Mesothelial cell of epicardium (in vitro differentiated cells): Measurements from ENCODE around the gene RAB20. TPM values are rescaled to one million over a fixed set of nuclear protein-coding genes. Genes with fewer than 3 reads are reported as not detected.

Source experiments
- DNase-seq, 2 experiments: peaks; one replicate each; pipeline ENCODE4 v3.0.0; 2021; ENCODE audit warnings: low spot score in 2 of 2; ENCODE audit not compliant: unreplicated experiment in 2 of 2
- H3K27ac Mint-ChIP-seq: 2 replicates; pipeline ENCODE4 v1.8.0; 2021; ENCODE audit warnings: mixed read lengths
- H3K27me3 Mint-ChIP-seq: 2 replicates; pipeline ENCODE4 v1.8.0; 2021; ENCODE audit warnings: low read depth, mixed read lengths
- H3K36me3 Mint-ChIP-seq: 2 replicates; pipeline ENCODE4 v1.8.0; 2021; ENCODE audit warnings: mixed read lengths
- H3K4me1 Mint-ChIP-seq: 2 replicates; pipeline ENCODE4 v1.8.0; 2021; ENCODE audit warnings: mixed read lengths
- H3K4me3 Mint-ChIP-seq: 2 replicates; pipeline ENCODE4 v1.8.0; 2021; ENCODE audit warnings: mild to moderate bottlenecking, moderate library complexity, mixed read lengths
- H3K9me3 Mint-ChIP-seq: 2 replicates; pipeline ENCODE4 v1.8.0; 2021; ENCODE audit warnings: mixed read lengths
- CTCF ChIP-seq: fragments of 200-600 bp; sonication (generic); IDR thresholded peaks from one replicate; pipeline ENCODE4 v1.5.0; 2021; ENCODE audit warnings: antibody characterized with exemption; ENCODE audit not compliant: unreplicated experiment
- total RNA-seq: library from RNA; stranded (reverse); gene quantifications from 3 replicates; pipeline ENCODE4 v1.2.1, GENCODE V29; 2021

RAB20 gene
- total RNA-seq, 1 donor from 2014 or later = 8.9 TPM

- H3K27ac Mint-ChIP-seq = no peak overlapping the region
- H3K4me1 Mint-ChIP-seq = peaks cover 1% of the 10 kb centered on the region
- H3K4me3 Mint-ChIP-seq = no peak overlapping the region
- TF ChIP-seq CTCF = no peak
- no peak for DNase-seq
- no peaks in the 10 kb centered on the region for H3K9me3 Mint-ChIP-seq
- H3K27me3 Mint-ChIP-seq = peaks cover 7% of the 10 kb centered on the region
- H3K36me3 Mint-ChIP-seq = no peaks in the 10 kb centered on the region
These were observed 16.8 kb upstream of the RAB20 start for GRCh38 chr13:110578363-110578762.

GRCh38 chr13:110576736-110577476 is 15.4 kb upstream of the RAB20 start:
- Mint-ChIP-seq H3K4me3 (no peak overlapping the region), H3K36me3 (no peaks in the 10 kb centered on the region)
- no peak for DNase-seq

GRCh38 chr13:110576070-110576394 is 14.5 kb upstream of the RAB20 start:
- no peak for DNase-seq
- no peak overlapping the region for H3K27ac Mint-ChIP-seq
- peaks cover 7% of the 10 kb centered on the region for H3K27me3 Mint-ChIP-seq
- peaks cover 5% of the 10 kb centered on the region for H3K4me1 Mint-ChIP-seq
- no peak for TF ChIP-seq CTCF
- H3K4me3 Mint-ChIP-seq = no peak overlapping the region
- H3K36me3 Mint-ChIP-seq = no peaks in the 10 kb centered on the region
- H3K9me3 Mint-ChIP-seq = no peaks in the 10 kb centered on the region

More at GRCh38 chr13:110576736-110577476, 15.4 kb upstream of the RAB20 start:
- Mint-ChIP-seq H3K27me3 (peaks cover 7% of the 10 kb centered on the region), H3K9me3 (no peaks in the 10 kb centered on the region), H3K4me1 (peaks cover 2% of the 10 kb centered on the region), H3K27ac (no peak overlapping the region)
- TF ChIP-seq CTCF = no peak

- H3K27ac Mint-ChIP-seq = no peak overlapping the region
- H3K4me1 Mint-ChIP-seq = peaks cover 5% of the 10 kb centered on the region
- no peaks in the 10 kb centered on the region for H3K36me3 Mint-ChIP-seq
- H3K9me3 Mint-ChIP-seq = no peaks in the 10 kb centered on the region
- no peak for DNase-seq
- no peak for TF ChIP-seq CTCF
- peaks cover 7% of the 10 kb centered on the region for H3K27me3 Mint-ChIP-seq
- H3K4me3 Mint-ChIP-seq = no peak overlapping the region
These were observed 14.0 kb upstream of the RAB20 start for GRCh38 chr13:110575322-110576069.

- Mint-ChIP-seq H3K27me3 (peaks cover 7% of the 10 kb centered on the region), H3K4me1 (peaks cover 14% of the 10 kb centered on the region), H3K4me3 (no peak overlapping the region), H3K36me3 (no peaks in the 10 kb centered on the region), H3K27ac (no peak overlapping the region), H3K9me3 (peaks cover 5% of the 10 kb centered on the region)
- TF ChIP-seq CTCF = no peak
- DNase-seq = no peak
These were observed 12.6 kb upstream of the RAB20 start for GRCh38 chr13:110574161-110574560.
